Brain pericyte (primary cell): Measurements from ENCODE around the gene PPP6R3.

ENCODE experiments used
- DNase-seq: peaks from one replicate; pipeline ENCODE4 v3.0.0-alpha.2; 2012; ENCODE audit warnings: low read depth, low spot score

Gene PPP6R3

GRCh38 chr11:68650801-68651200 is 190.2 kb downstream of the PPP6R3 start:
- no peak for DNase-seq

- no peak for DNase-seq
Observed at GRCh38 chr11:68651208-68651984, 190.8 kb downstream of the PPP6R3 start.

- no peak for DNase-seq
Observed at GRCh38 chr11:68651985-68652682, 191.6 kb downstream of the PPP6R3 start.

- DNase-seq, result no peak
Observed at GRCh38 chr11:68652683-68653156, 192.2 kb downstream of the PPP6R3 start.

- no peak for DNase-seq
Observed at GRCh38 chr11:68653486-68654430, 193.2 kb downstream of the PPP6R3 start.

- DNase-seq, result no peak
Observed at GRCh38 chr11:68654978-68655377, 194.4 kb downstream of the PPP6R3 start.

GRCh38 chr11:68655406-68655805 is 194.9 kb downstream of the PPP6R3 start:
- DNase-seq, result no peak

GRCh38 chr11:68655806-68656205 is 195.3 kb downstream of the PPP6R3 start:
- no peak for DNase-seq

- DNase-seq, result no peak
Observed at GRCh38 chr11:68657021-68657780, 196.6 kb downstream of the PPP6R3 start.

- no peak for DNase-seq
Observed at GRCh38 chr11:68658097-68658496, 197.5 kb downstream of the PPP6R3 start.

- no peak for DNase-seq
Observed at GRCh38 chr11:68658661-68659060, 198.1 kb downstream of the PPP6R3 start.

- DNase-seq, result peak; percentile 98
Observed at GRCh38 chr11:68659158-68659921, 198.8 kb downstream of the PPP6R3 start.

GRCh38 chr11:68660066-68660810 is 199.7 kb downstream of the PPP6R3 start:
- DNase-seq, result no peak

- no peak for DNase-seq
Observed at GRCh38 chr11:68661014-68661413, 200.5 kb downstream of the PPP6R3 start.

- no peak for DNase-seq
Observed at GRCh38 chr11:68661697-68662603, 201.4 kb downstream of the PPP6R3 start.

GRCh38 chr11:68663482-68664010 is 203.0 kb downstream of the PPP6R3 start:
- no peak for DNase-seq

- no peak for DNase-seq
Observed at GRCh38 chr11:68664141-68664540, 203.6 kb downstream of the PPP6R3 start.

- DNase-seq, result no peak
Observed at GRCh38 chr11:68664906-68665305, 204.4 kb downstream of the PPP6R3 start.
